HepG2 (cell line): ENCODE results near the gene MIA2. TPM values are rescaled to one million over a fixed set of nuclear protein-coding genes. Genes with fewer than 3 reads are reported as not detected.
A peak's percentile ranks its signal among the peaks of the same experiment; 100 is the strongest.

Experiments used
- ATAC-seq: fragments of 200-7000 bp; cut with Tn5 transposase; 3 replicates; pipeline ENCODE4 v1.9.1; 2020; ENCODE audit warnings: mild to moderate bottlenecking, moderate library complexity
- BruUV-seq: library from RNA; stranded (reverse); fragments of 400-500 nt; replicated peaks from 2 replicates; lab custom pipeline; 2021; lab: Mats Ljungman, UMichigan
- CTCF ChIA-PET: fragments of 300-600 bp; formaldehyde crosslinking; extraction: SDS; loops from one replicate; lab custom pipeline; 2021; ENCODE audit warnings: low total read pairs, inconsistent platforms, low intra/inter-chr PET ratio; lab: Yijun Ruan, JAX
- POLR2A ChIA-PET: fragments of 350-600 bp; sonication (Branson Sonifier 250); formaldehyde crosslinking; loops from one replicate; lab custom pipeline; 2020; ENCODE audit warnings: antibody characterized with exemption, inconsistent platforms; lab: Yijun Ruan, JAX
- DNase-seq: peaks from one replicate; pipeline ENCODE4 v3.0.0-alpha.2; 2015; ENCODE audit warnings: low spot score
- FAIRE-seq: peaks from 3 replicates; lab custom pipeline; 2011; peaks lifted over from hg19 to GRCh38; lab: Jason Lieb, UNC
- H2AFZ ChIP-seq: one replicate; pipeline ENCODE4 v1.6.1; 2011; ENCODE audit warnings: low read length, inconsistent platforms
- H3K27ac ChIP-seq: fragments of 300-600 bp; 3 replicates; pipeline ENCODE4 v1.8.0; 2011; ENCODE audit warnings: mixed run types, mild to moderate bottlenecking, mixed read lengths, low read length, inconsistent platforms; ENCODE audit not compliant: insufficient read depth; ENCODE audit errors: extremely low read length
- H3K27me3 ChIP-seq, 2 experiments: fragments of 200-600 bp in 1 of 2; 2 replicates in 1 of 2; 3 replicates in 1 of 2; pipeline versions ENCODE4 v1.6.0 to v1.8.0; 2011; ENCODE audit warnings: low read length in 2 of 2, mild to moderate bottlenecking in 2 of 2, moderate library complexity in 2 of 2, inconsistent platforms in 1 of 2; ENCODE audit not compliant: insufficient read depth in 2 of 2, control insufficient read depth in 1 of 2
- H3K36me3 ChIP-seq, 2 experiments: fragments of 200-600 bp in 1 of 2; replicated peaks in 1 of 2; 2 replicates in 1 of 2; 3 replicates in 1 of 2; pipeline versions ENCODE4 v1.5.1 to v1.8.0; 2011; ENCODE audit warnings: low read length in 2 of 2, inconsistent platforms in 1 of 2; ENCODE audit not compliant: insufficient read depth in 2 of 2, control insufficient read depth in 1 of 2
- H3K4me1 ChIP-seq: 2 replicates; pipeline ENCODE4 v1.5.1; 2012; ENCODE audit warnings: low read length, inconsistent platforms; ENCODE audit not compliant: insufficient read depth
- H3K4me2 ChIP-seq: 2 replicates; pipeline ENCODE4 v1.6.0; 2011; ENCODE audit warnings: low read depth, low read length, inconsistent platforms
- H3K4me3 ChIP-seq, 3 experiments: fragments of 200-600 bp in 1 of 3; sonication (generic), shearing (Covaris generic) in 1 of 3; replicated peaks in 1 of 3; 2 replicates each; pipeline ENCODE4 v1.5.1; 2011 to 2016; ENCODE audit warnings: low read length in 3 of 3, inconsistent platforms in 2 of 3, low read depth in 2 of 3, mild to moderate bottlenecking in 2 of 3, control low read depth in 1 of 3, mixed read lengths in 1 of 3; ENCODE audit not compliant: insufficient read depth in 1 of 3
- H3K79me2 ChIP-seq: one replicate; pipeline ENCODE4 v1.6.1; 2011; ENCODE audit warnings: low read length, inconsistent platforms; ENCODE audit not compliant: insufficient read depth
- H3K9ac ChIP-seq: 2 replicates; pipeline ENCODE4 v1.6.0; 2011; ENCODE audit warnings: mild to moderate bottlenecking, low read depth, low read length, inconsistent platforms; ENCODE audit not compliant: insufficient read depth
- H3K9me3 ChIP-seq: 2 replicates; pipeline ENCODE4 v1.5.1; 2012; ENCODE audit warnings: mild to moderate bottlenecking, low read length
- H4K20me1 ChIP-seq: 2 replicates; pipeline ENCODE4 v1.6.0; 2011; ENCODE audit warnings: inconsistent platforms, mild to moderate bottlenecking, low read length, moderate library complexity; ENCODE audit not compliant: insufficient read depth
- BATF2 ChIP-seq: sonication (generic); formaldehyde crosslinking; IDR thresholded peaks from 2 replicates; pipeline ENCODE4 v1.8.0; 2022; ENCODE audit warnings: mild to moderate bottlenecking, missing genetic modification reagents, moderate library complexity
- FOSL1 ChIP-seq: sonication (generic); formaldehyde crosslinking; IDR thresholded peaks from 2 replicates; pipeline ENCODE4 v1.9.0; 2021; ENCODE audit warnings: missing genetic modification reagents, borderline replicate concordance
- HDAC6 ChIP-seq: fragments of 200-600 bp; sonication (generic); IDR thresholded peaks from 2 replicates; pipeline ENCODE4 v1.7.0; 2017; ENCODE audit warnings: mild to moderate bottlenecking, antibody characterized with exemption, low read length, low read depth
- IRF1 ChIP-seq: sonication (generic); formaldehyde crosslinking; IDR thresholded peaks from 2 replicates; pipeline ENCODE4 v1.4.0; 2020; ENCODE audit warnings: low read depth, mild to moderate bottlenecking, missing genetic modification reagents
- KDM4B ChIP-seq: sonication (generic); formaldehyde crosslinking; IDR thresholded peaks from 2 replicates; pipeline ENCODE4 v1.4.0; 2020; ENCODE audit warnings: missing genetic modification reagents
- RFX1 ChIP-seq: fragments of 450-650 bp; IDR thresholded peaks from 2 replicates; pipeline ENCODE4 v1.6.1; 2017
- SNAPC2 ChIP-seq: sonication (generic); formaldehyde crosslinking; IDR thresholded peaks from 2 replicates; pipeline ENCODE4 v1.8.1; 2022; ENCODE audit warnings: mild to moderate bottlenecking, missing genetic modification reagents
- ZNF382 ChIP-seq: sonication (generic); formaldehyde crosslinking; IDR thresholded peaks from 2 replicates; pipeline ENCODE4 v1.5.0; 2020; ENCODE audit warnings: missing genetic modification reagents, mild to moderate bottlenecking, borderline replicate concordance
- ZNF569 ChIP-seq: sonication (generic); formaldehyde crosslinking; IDR thresholded peaks from 2 replicates; pipeline ENCODE4 v1.5.0; 2020; ENCODE audit warnings: mild to moderate bottlenecking, missing genetic modification reagents, moderate library complexity, borderline replicate concordance
- ZSCAN9 ChIP-seq: IDR thresholded peaks from 2 replicates; pipeline ENCODE4 v1.6.1; 2016; ENCODE audit warnings: borderline replicate concordance
- WGBS: methylation state at CpG from one replicate; pipeline ENCODE4 v1.1.6; 2017; ENCODE audit warnings: low lambda C conversion rate; 5-methylcytosine and 5-hydroxymethylcytosine counted together
- in situ Hi-C: cut with HindIII; loops from 2 replicates; pipeline ENCODE4 v1.10.0; 2017; ENCODE audit warnings: low pct_unique_long_range_greater_than_20kb; ENCODE audit not compliant: extremely low pct_ligation_motif_present
- intact Hi-C: fragments of 100-400 bp; cut with micrococcal nuclease; formaldehyde crosslinking; loops from one replicate; pipeline ENCODE4 v1.10.0; 2022; ENCODE audit not compliant: unreplicated experiment
- polyA plus RNA-seq, 8 experiments: library from polyadenylated mRNA; depleted of rRNA in 3 of 8; stranded (reverse) in 7 of 8; unstranded in 1 of 8; fragments of >200 nt; fragmentation: Illumina TruSeq in 4 of 8; extraction: Trizol in 4 of 8; gene quantifications; 2 replicates each; pipeline versions ENCODE4 v1.2.1 to v1.2.3, GENCODE V29; 2011 to 2016; ENCODE audit warnings: low read depth in 4 of 8, missing spikeins in 1 of 8, mixed read lengths in 1 of 8; ENCODE audit not compliant: insufficient read depth in 1 of 8
- total RNA-seq, 5 experiments: library from RNA; depleted of rRNA; stranded (reverse); fragments of >200 nt; fragmentation: Illumina TruSeq; extraction: Trizol; gene quantifications; 2 replicates each; pipeline ENCODE4 v1.2.3, GENCODE V29; 2016; ENCODE audit warnings: low read depth in 1 of 5

Gene MIA2
- total and polyA plus RNA-seq, 2 of the 13 experiments (the other 11 are each of a cell fraction or from before 2014, with no cell fraction given), result 134 to 158 TPM

DNA sequence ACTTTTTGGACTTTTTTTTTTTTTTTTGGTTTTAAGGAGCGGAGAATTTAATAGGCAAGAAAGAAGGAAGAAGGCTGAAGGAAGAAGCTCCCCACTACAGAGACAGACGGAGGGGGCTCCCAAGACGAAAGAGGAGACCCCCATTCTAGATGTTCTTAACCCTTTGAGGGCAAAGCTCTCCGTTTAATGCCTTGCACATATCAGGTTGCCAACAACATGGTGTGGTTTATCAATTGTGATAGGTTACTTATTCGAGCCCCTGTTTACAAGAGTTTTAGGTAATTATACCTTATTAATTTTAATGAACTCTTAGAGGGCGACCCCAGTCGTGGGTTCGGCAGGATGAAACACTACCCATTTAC is 199.7 kb downstream of the MIA2 start (continued):
- TF ChIP-seq BATF2 (CRISPR knock-in tag), result no peak
- TF ChIP-seq, all 625 proteins: peak for 14

DNA sequence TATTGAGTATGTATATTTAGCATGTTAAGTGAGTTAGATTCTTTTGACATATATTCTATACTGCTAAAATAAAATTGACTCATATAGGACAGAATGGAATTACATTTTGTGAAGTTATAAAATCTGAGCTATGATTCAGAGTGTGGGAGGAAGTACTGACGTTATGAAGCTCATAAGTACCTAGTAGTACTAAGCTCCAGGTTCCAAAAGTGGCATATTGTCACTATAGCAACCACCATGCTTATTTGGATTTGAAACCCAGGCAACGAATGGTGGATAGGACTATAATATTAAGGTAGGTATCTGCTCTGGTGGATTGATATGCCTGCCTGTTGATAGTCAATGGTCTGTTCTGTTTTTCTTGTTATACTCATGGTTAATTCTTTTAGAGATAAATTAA is 200.7 kb downstream of the MIA2 start:
- H3K9ac ChIP-seq, result no peak overlapping the region
- in situ Hi-C loops, result loop anchor here (5.0 kb wide), 2 partner anchors 202 to 332 kb away; partner anchors contain the start of genes MIA2 and SEC23A
- H3K27me3 ChIP-seq, result no peaks in the 10 kb centered on the region; a peak in 1 of 5 replicates
- H3K36me3 ChIP-seq, result no peaks in the 10 kb centered on the region
- H2AFZ ChIP-seq, result no peak overlapping the region
- intact Hi-C loops, result no loop called here
- 0 out of 2 replicates have a peak, but pooled peaks have one; percentile 35 for TF ChIP-seq ZNF569 (CRISPR knock-in tag)
- peak; percentile 37; the same call in 1 of the 2 replicates for TF ChIP-seq ZSCAN9 (CRISPR knock-in tag)
- 0 out of 2 replicates have a peak, but pooled peaks have one; percentile 13 for TF ChIP-seq RFX1
- TF ChIP-seq KDM4B (CRISPR knock-in tag), result no peak
- TF ChIP-seq HDAC6, result 0 out of 2 replicates have a peak, but pooled peaks have one; percentile 28
- TF ChIP-seq ZNF382 (CRISPR knock-in tag), result 0 out of 2 replicates have a peak, but pooled peaks have one; percentile 8
- TF ChIP-seq FOSL1 (CRISPR knock-in tag), result no peak
- no peak for TF ChIP-seq SNAPC2 (CRISPR knock-in tag)
- no peak for TF ChIP-seq IRF1 (CRISPR knock-in tag)
- BruUV-seq, result no TSS peak
- no peak for ATAC-seq
- POLR2A ChIA-PET, result interaction anchor here (0.9 to 5.5 kb wide), 5 partner anchors 13 to 331 kb away, joined by 4 to 76 read pairs (median 5); partner anchors contain the start of genes SEC23A and TRAPPC6B
- peaks cover 22% of the 10 kb centered on the region for H3K79me2 ChIP-seq
- H3K4me2 ChIP-seq, result peak overlapping the region; percentile 94; the same call in 1 of the 2 replicates
- 66% methylated on average over 2 of the region's 2 CpGs for WGBS
- no peak overlapping the region for H3K27ac ChIP-seq
- peaks cover 29% of the 10 kb centered on the region for H3K4me1 ChIP-seq
- no peak for DNase-seq
- no peak for FAIRE-seq
- no peak overlapping the region; a peak in 1 of 6 replicates for H3K4me3 ChIP-seq
- H4K20me1 ChIP-seq, result peaks cover 23% of the 10 kb centered on the region
- H3K9me3 ChIP-seq, result no peaks in the 10 kb centered on the region
- CTCF ChIA-PET, result no interaction called here
